DND-41 (cell line): ENCODE results near the gene SLC35F3.

Source experiments
- ATAC-seq: fragments of 200-7000 bp; cut with Tn5 transposase; 3 replicates; pipeline ENCODE4 v1.9.1; 2021; ENCODE audit warnings: low read depth; ENCODE audit not compliant: insufficient read depth
- DNase-seq: peaks from one replicate; pipeline ENCODE4 v3.0.0-alpha.2; 2020
- H2AFZ ChIP-seq: 2 replicates; pipeline ENCODE4 v1.6.0; 2012; ENCODE audit warnings: low read depth, low read length
- H3K27ac ChIP-seq: 2 replicates; pipeline ENCODE4 v1.5.1; 2012; ENCODE audit warnings: low read length, inconsistent platforms
- H3K27me3 ChIP-seq: fragments of 200-600 bp; sonication (generic); 2 replicates; pipeline ENCODE4 v1.6.0; 2012; ENCODE audit warnings: low read length, mild to moderate bottlenecking, inconsistent platforms; ENCODE audit not compliant: insufficient read depth, poor library complexity
- H3K36me3 ChIP-seq: 2 replicates; pipeline ENCODE4 v1.5.1; 2012; ENCODE audit warnings: low read length, inconsistent platforms; ENCODE audit not compliant: insufficient read depth
- H3K4me1 ChIP-seq: 2 replicates; pipeline ENCODE4 v1.5.1; 2012; ENCODE audit warnings: mild to moderate bottlenecking, low read length; ENCODE audit not compliant: insufficient read depth
- H3K4me2 ChIP-seq: 2 replicates; pipeline ENCODE4 v1.6.0; 2012; ENCODE audit warnings: mild to moderate bottlenecking, moderate library complexity, low read length, inconsistent platforms; ENCODE audit not compliant: insufficient read depth
- H3K4me3 ChIP-seq, 2 experiments: fragments of 200-600 bp in 1 of 2; shearing (Covaris generic) in 1 of 2; 2 replicates each; pipeline ENCODE4 v1.5.1; 2012 to 2016; ENCODE audit warnings: inconsistent platforms in 2 of 2, low read length in 2 of 2, mild to moderate bottlenecking in 2 of 2, low read depth in 1 of 2, moderate library complexity in 1 of 2
- H3K79me2 ChIP-seq: 2 replicates; pipeline ENCODE4 v1.6.0; 2012; ENCODE audit warnings: low read length, inconsistent platforms; ENCODE audit not compliant: insufficient read depth
- H3K9ac ChIP-seq: 2 replicates; pipeline ENCODE4 v1.6.0; 2012; ENCODE audit warnings: low read depth, mild to moderate bottlenecking, inconsistent platforms, low read length, moderate library complexity
- H3K9me3 ChIP-seq: 2 replicates; pipeline ENCODE4 v1.5.1; 2012; ENCODE audit warnings: low read length, moderate library complexity, mild to moderate bottlenecking, inconsistent platforms; ENCODE audit not compliant: insufficient read depth, severe bottlenecking
- H4K20me1 ChIP-seq: 2 replicates; pipeline ENCODE4 v1.6.0; 2012; ENCODE audit warnings: low read length; ENCODE audit not compliant: insufficient read depth
- CTCF ChIP-seq: IDR thresholded peaks from 2 replicates; pipeline ENCODE4 v1.5.1; 2012; ENCODE audit warnings: borderline replicate concordance, low read length, moderate library complexity, mild to moderate bottlenecking; ENCODE audit not compliant: poor library complexity, severe bottlenecking; ENCODE audit errors: extremely low read depth
- EZH2 ChIP-seq: IDR thresholded peaks from 3 replicates; pipeline ENCODE4 v1.6.1; 2012; ENCODE audit warnings: borderline replicate concordance, low read depth, mild to moderate bottlenecking, moderate library complexity, low read length, inconsistent platforms; ENCODE audit not compliant: severe bottlenecking

SLC35F3 gene

GRCh38 chr1:233944601-233945000, 40.1 kb downstream of the SLC35F3 start:
- Histone ChIP-seq H3K27ac (no peak overlapping the region), H3K9ac (no peak overlapping the region), H4K20me1 (no peaks in the 10 kb centered on the region), H3K4me2 (no peak overlapping the region), H3K9me3 (no peaks in the 10 kb centered on the region), H2AFZ (no peak overlapping the region), H3K27me3 (peaks cover 16% of the 10 kb centered on the region), H3K4me3 (no peak overlapping the region), H3K4me1 (no peaks in the 10 kb centered on the region), H3K79me2 (no peaks in the 10 kb centered on the region), H3K36me3 (no peaks in the 10 kb centered on the region)
- ATAC-seq = no peak
- no peak for TF ChIP-seq EZH2
- no peak for TF ChIP-seq CTCF
- no peak for DNase-seq

- TF ChIP-seq EZH2 (no peak), CTCF (no peak)
- no peak for ATAC-seq
- H3K27me3 ChIP-seq = peaks cover 12% of the 10 kb centered on the region
- H3K4me2 ChIP-seq = no peak overlapping the region
- no peaks in the 10 kb centered on the region for H3K9me3 ChIP-seq
- H3K4me1 ChIP-seq = no peaks in the 10 kb centered on the region
- H3K27ac ChIP-seq = no peak overlapping the region
- no peaks in the 10 kb centered on the region for H3K79me2 ChIP-seq
- no peak overlapping the region for H3K4me3 ChIP-seq
- no peak for DNase-seq
- H4K20me1 ChIP-seq = no peaks in the 10 kb centered on the region
- no peaks in the 10 kb centered on the region for H3K36me3 ChIP-seq
- H3K9ac ChIP-seq = no peak overlapping the region
- no peak overlapping the region for H2AFZ ChIP-seq
Measured at GRCh38 chr1:233945573-233945972, 41.1 kb downstream of the SLC35F3 start.

DNA sequence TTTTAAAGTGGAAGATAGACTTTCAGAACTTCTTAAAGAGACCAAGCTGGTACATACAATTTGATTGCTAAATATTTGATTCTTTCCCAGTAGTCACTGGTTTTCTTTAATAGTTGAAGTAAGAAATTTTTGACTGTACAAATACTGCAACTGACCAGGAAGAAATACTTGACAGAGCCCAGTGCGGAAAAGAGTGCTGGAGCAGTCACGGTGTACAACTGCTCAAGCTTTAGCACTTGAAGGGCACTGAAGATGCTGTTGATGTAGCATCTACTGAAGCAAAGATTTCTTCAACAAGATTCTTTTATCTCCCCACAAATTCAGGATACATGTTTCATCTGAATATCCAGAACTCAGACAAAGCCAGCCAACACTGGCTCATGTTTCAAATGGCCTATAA, 41.5 kb downstream of the SLC35F3 start:
- H3K9ac ChIP-seq = no peak overlapping the region
- no peak for DNase-seq
- no peak for ATAC-seq
- H3K36me3 ChIP-seq = no peaks in the 10 kb centered on the region
- peaks cover 12% of the 10 kb centered on the region for H3K27me3 ChIP-seq
- no peak for TF ChIP-seq CTCF
- no peak for TF ChIP-seq EZH2
- H3K4me2 ChIP-seq = no peak overlapping the region
- no peaks in the 10 kb centered on the region for H3K4me1 ChIP-seq
- H3K79me2 ChIP-seq = no peaks in the 10 kb centered on the region
- no peaks in the 10 kb centered on the region for H3K9me3 ChIP-seq
- no peak overlapping the region for H3K27ac ChIP-seq
- H3K4me3 ChIP-seq = no peak overlapping the region
- no peaks in the 10 kb centered on the region for H4K20me1 ChIP-seq
- H2AFZ ChIP-seq = no peak overlapping the region

DNA sequence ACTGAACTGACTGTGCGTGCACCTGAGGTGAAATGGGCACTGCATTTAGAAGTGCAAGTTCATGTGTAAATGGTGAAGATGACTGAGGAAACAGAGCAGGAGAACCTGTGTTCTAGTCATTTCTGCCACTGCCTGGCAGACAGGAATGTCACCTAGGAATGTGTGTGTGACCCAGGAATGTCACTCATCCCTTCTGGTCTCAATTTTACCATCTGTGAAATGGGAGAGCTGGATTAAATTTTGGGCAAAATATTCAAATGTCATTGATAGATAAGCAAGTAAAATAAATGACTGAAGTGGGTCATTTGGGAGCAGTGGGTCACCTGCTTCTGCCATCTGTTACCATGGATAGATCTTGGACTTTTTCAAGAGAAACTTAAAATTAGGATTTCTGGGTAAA, 42.2 kb downstream of the SLC35F3 start:
- TF ChIP-seq CTCF = no peak
- no peak for TF ChIP-seq EZH2
- Histone ChIP-seq H3K27me3 (peaks cover 12% of the 10 kb centered on the region), H3K9ac (no peak overlapping the region), H3K36me3 (no peaks in the 10 kb centered on the region), H3K4me3 (no peak overlapping the region), H2AFZ (no peak overlapping the region), H4K20me1 (no peaks in the 10 kb centered on the region), H3K27ac (no peak overlapping the region), H3K9me3 (peaks cover 3% of the 10 kb centered on the region), H3K79me2 (no peaks in the 10 kb centered on the region), H3K4me1 (no peaks in the 10 kb centered on the region), H3K4me2 (no peak overlapping the region)
- no peak for ATAC-seq
- DNase-seq = no peak
